A673 (cell line): ENCODE results near the gene MSI2. TPM values are rescaled to one million over a fixed set of nuclear protein-coding genes. Genes with fewer than 3 reads are reported as not detected.

Experiments used
- BruUV-seq: library from RNA; stranded (reverse); fragments of 400-500 nt; replicated peaks from 2 replicates; lab custom pipeline; 2021; lab: Mats Ljungman, UMichigan
- CTCF ChIA-PET: fragments of 300-600 bp; sonication (Branson Sonifier 250); formaldehyde crosslinking; loops from one replicate; lab custom pipeline; 2022; ENCODE audit warnings: antibody characterized with exemption; lab: Charles Lee
- POLR2A ChIA-PET: fragments of 300-600 bp; sonication (Branson Sonifier 250); formaldehyde crosslinking; loops from one replicate; lab custom pipeline; 2022; ENCODE audit warnings: antibody characterized with exemption; ENCODE audit not compliant: low non-redundant PET; lab: Charles Lee
- DNase-seq: peaks from one replicate; pipeline ENCODE4 v3.0.0-alpha.2; 2015; ENCODE audit warnings: low spot score
- H3K27ac ChIP-seq: fragments of 200-600 bp; sonication (generic); 2 replicates; pipeline ENCODE4 v1.5.1; 2016; ENCODE audit warnings: mixed run types, low read depth, mild to moderate bottlenecking, mixed read lengths, antibody characterized with exemption, low read length; ENCODE audit not compliant: poor library complexity, severe bottlenecking
- H3K27me3 ChIP-seq: fragments of 200-600 bp; sonication (generic); replicated peaks from 2 replicates; pipeline ENCODE4 v1.6.1; 2017; ENCODE audit warnings: mixed run types, low read depth, mild to moderate bottlenecking, mixed read lengths, antibody characterized with exemption, low read length; ENCODE audit not compliant: insufficient read depth, poor library complexity
- H3K36me3 ChIP-seq: fragments of 200-600 bp; sonication (generic); 2 replicates; pipeline ENCODE4 v1.6.1; 2016; ENCODE audit warnings: mixed run types, mild to moderate bottlenecking, mixed read lengths, antibody characterized with exemption, low read length; ENCODE audit not compliant: insufficient read depth, poor library complexity, severe bottlenecking
- H3K4me1 ChIP-seq: fragments of 200-600 bp; sonication (generic); 2 replicates; pipeline ENCODE4 v1.6.1; 2017; ENCODE audit warnings: mixed run types, mild to moderate bottlenecking, mixed read lengths, antibody characterized with exemption, low read length; ENCODE audit not compliant: insufficient read depth, poor library complexity, severe bottlenecking
- H3K4me3 ChIP-seq: fragments of 200-600 bp; sonication (generic); 2 replicates; pipeline ENCODE4 v1.5.1; 2016; ENCODE audit warnings: low read depth, mixed run types, mild to moderate bottlenecking, mixed read lengths, low read length; ENCODE audit not compliant: poor library complexity, severe bottlenecking
- H3K9me3 ChIP-seq: fragments of 200-600 bp; sonication (generic); 2 replicates; pipeline ENCODE4 v1.6.1; 2016; ENCODE audit warnings: mixed run types, low read depth, mild to moderate bottlenecking, mixed read lengths, antibody characterized with exemption, low read length; ENCODE audit not compliant: poor library complexity, severe bottlenecking
- EZH2 ChIP-seq: fragments of 200-600 bp; sonication (generic); IDR thresholded peaks from 2 replicates; pipeline ENCODE4 v1.6.1; 2017; ENCODE audit warnings: borderline replicate concordance, low read depth, mild to moderate bottlenecking, mixed read lengths, antibody characterized with exemption, low read length; ENCODE audit not compliant: poor library complexity, severe bottlenecking
- intact Hi-C: fragments of 100-400 bp; cut with micrococcal nuclease; formaldehyde crosslinking; loops from one replicate; pipeline ENCODE4 v1.10.0; 2022; ENCODE audit not compliant: unreplicated experiment
- total RNA-seq: library from RNA; stranded (reverse); gene quantifications from 2 replicates; pipeline ENCODE4 v1.2.3, GENCODE V29; 2021
- TF ChIP-seq, protein P1 (sequence below): fragments of 300-800, 200-600 bp; sonication (generic); conservative IDR thresholded peaks from 2 replicates; pipeline ENCODE4 v1.5.1; 2017; ENCODE audit warnings: low read depth, mild to moderate bottlenecking, antibody characterized with exemption, low read length, moderate library complexity, mixed read lengths

The MSI2 gene
- total RNA-seq, 1 experiment from 2014 or later, result 108 TPM

DNA sequence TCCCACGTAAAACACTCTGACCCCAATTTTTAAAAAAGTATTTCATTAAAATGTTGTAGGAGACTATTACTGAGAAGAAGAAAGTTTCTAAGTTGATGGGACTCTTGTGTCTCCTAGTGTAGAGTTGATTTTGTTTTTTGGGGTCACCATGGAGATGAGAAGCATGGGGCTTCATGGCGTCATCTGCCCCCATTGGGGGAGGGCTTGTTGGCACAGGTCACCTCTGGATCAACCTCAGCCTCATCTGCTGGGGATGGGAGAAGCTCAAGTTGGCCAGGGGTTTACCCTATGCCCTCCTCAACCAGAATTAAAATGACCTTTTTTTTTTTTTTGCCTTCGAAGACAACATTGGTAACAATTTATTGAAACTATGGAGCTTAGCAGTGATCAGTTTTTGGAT is 28.3 kb downstream of the MSI2 start:
- CTCF ChIA-PET, result no interaction called here
- no TSS peak for BruUV-seq
- POLR2A ChIA-PET, result no interaction called here

DNA sequence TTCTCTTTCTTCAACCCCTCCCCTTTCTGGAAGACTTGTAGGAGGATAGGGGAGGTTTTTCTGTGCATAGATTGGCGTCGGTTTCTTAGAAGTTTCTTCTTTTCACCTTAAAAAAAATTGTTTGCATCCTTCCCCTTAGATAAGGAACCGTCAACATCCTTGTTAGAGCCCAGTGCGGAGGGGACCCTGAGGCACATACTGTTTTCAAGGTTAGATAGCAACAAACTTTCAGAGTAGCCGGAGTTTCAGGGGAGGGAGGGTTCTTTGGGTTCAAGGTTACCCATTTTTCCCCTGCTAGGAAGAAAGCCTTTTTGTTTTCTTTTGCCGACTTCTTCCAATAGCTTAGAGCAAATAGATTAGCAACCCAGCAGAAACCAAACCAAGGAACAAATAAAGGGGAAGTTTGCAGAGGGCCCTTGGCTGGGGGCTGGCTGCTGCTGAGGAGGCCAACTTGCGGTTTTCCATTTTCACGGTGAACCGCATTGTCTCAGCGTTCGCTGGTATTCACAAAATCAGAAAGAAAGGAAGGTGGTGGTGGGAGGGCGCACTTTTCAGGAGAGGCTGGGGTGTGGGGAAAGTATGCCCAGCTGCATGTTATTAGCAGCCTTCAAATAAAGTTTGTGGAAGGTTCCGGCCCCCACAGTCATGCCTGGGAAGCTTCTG is 28.8 kb downstream of the MSI2 start:
- no peaks in the 10 kb centered on the region for H3K9me3 ChIP-seq
- TF ChIP-seq, protein P1, sequence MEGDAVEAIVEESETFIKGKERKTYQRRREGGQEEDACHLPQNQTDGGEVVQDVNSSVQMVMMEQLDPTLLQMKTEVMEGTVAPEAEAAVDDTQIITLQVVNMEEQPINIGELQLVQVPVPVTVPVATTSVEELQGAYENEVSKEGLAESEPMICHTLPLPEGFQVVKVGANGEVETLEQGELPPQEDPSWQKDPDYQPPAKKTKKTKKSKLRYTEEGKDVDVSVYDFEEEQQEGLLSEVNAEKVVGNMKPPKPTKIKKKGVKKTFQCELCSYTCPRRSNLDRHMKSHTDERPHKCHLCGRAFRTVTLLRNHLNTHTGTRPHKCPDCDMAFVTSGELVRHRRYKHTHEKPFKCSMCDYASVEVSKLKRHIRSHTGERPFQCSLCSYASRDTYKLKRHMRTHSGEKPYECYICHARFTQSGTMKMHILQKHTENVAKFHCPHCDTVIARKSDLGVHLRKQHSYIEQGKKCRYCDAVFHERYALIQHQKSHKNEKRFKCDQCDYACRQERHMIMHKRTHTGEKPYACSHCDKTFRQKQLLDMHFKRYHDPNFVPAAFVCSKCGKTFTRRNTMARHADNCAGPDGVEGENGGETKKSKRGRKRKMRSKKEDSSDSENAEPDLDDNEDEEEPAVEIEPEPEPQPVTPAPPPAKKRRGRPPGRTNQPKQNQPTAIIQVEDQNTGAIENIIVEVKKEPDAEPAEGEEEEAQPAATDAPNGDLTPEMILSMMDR, result no peak
- TF ChIP-seq EZH2, result no peak
- no peaks in the 10 kb centered on the region for H3K27me3 ChIP-seq
- peaks cover 39% of the 10 kb centered on the region for H3K4me1 ChIP-seq
- POLR2A ChIA-PET, result no interaction called here
- H3K36me3 ChIP-seq, result no peaks in the 10 kb centered on the region
- H3K4me3 ChIP-seq, result no peak overlapping the region
- no TSS peak for BruUV-seq
- no peak overlapping the region for H3K27ac ChIP-seq
- CTCF ChIA-PET, result no interaction called here
- intact Hi-C loops, result no loop called here
- no peak for DNase-seq

More for the DNA sequence above, 28.3 kb downstream of the MSI2 start:
- intact Hi-C loops, result no loop called here
- Histone ChIP-seq H3K4me3 (no peak overlapping the region), H3K27me3 (no peaks in the 10 kb centered on the region), H3K27ac (no peak overlapping the region), H3K36me3 (no peaks in the 10 kb centered on the region), H3K4me1 (peaks cover 39% of the 10 kb centered on the region), H3K9me3 (no peaks in the 10 kb centered on the region)
- TF ChIP-seq, protein P1, result no peak
- TF ChIP-seq EZH2, result no peak
- DNase-seq, result no peak

DNA sequence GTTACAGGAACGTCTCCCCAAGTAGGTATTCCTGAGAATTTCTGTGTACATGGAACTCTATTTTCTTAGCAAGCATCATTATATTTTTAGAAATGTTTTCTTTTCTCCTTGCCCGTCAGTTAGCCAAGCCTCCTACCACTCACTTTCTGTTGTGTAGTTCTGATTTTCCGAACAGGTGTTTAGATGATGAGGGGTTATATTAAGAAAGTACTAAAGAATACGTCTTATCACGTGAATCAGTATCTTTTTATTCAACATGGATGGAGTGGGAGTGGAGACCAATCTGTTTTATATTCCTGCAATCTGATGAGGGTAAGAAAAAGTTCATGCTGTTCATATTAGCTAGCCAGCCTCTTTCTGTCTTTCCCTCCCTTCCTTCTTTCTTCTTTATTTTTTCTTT is 29.4 kb downstream of the MSI2 start:
- peaks cover 39% of the 10 kb centered on the region for H3K4me1 ChIP-seq

More for the DNA sequence above, 29.4 kb downstream of the MSI2 start:
- H3K9me3 ChIP-seq, result no peaks in the 10 kb centered on the region
- no peaks in the 10 kb centered on the region for H3K36me3 ChIP-seq
- no peak for DNase-seq
- BruUV-seq, result no TSS peak
- H3K27me3 ChIP-seq, result no peaks in the 10 kb centered on the region
- H3K4me3 ChIP-seq, result no peak overlapping the region
- POLR2A ChIA-PET, result interaction anchor here (0.5 kb wide), 1 partner anchor 128 kb away, joined by 3 read pairs; no protein-coding TSS in a partner anchor
- no peak overlapping the region for H3K27ac ChIP-seq
- intact Hi-C loops, result no loop called here
- CTCF ChIA-PET, result no interaction called here
- TF ChIP-seq, protein P1, result no peak
- no peak for TF ChIP-seq EZH2
